ENCODE data around the gene EIF3D. TPM values are rescaled to one million over a fixed set of nuclear protein-coding genes. Genes with fewer than 3 reads are reported as not detected.

EIF3D gene
- total and polyA plus RNA-seq, 9 of the 15 experiments (the other 6 are each of a cell fraction or from before 2014, with no cell fraction given): 191 to 422 (median 279) TPM

GRCh38 chr22:36573815-36574363, 44.9 kb upstream of the EIF3D start:
- ATAC-seq (no peak), DNase-seq (ENCODE audit: extremely low read depth in 1 of 4, low spot score in 3 of 4) (no peak), FAIRE-seq (no peak)
- H2AFZ ChIP-seq (ENCODE audit: low read depth, low read length): no peak overlapping the region
- no TSS peak for BruUV-seq (replicated peaks)
- no peak overlapping the region for H3K4me2 ChIP-seq (ENCODE audit: insufficient read depth, low read length)
- no peaks in the 10 kb centered on the region for H3K9me1 ChIP-seq (ENCODE audit: control insufficient read depth, insufficient read depth, low read length)
- H3K4me1 ChIP-seq (replicated peaks in 1 of 2; ENCODE audit: control insufficient read depth in 2 of 2, insufficient read depth in 2 of 2, low read length in 2 of 2): peaks cover 0 to 4% of the 10 kb centered on the region in 2 experiments; a peak in 2 of 5 replicates
- H3K4me3 ChIP-seq: no peak overlapping the region
- intact Hi-C loops (cut with micrococcal nuclease): no loop called here
- H3K79me2 ChIP-seq (ENCODE audit: control insufficient read depth, insufficient read depth, low read length): no peaks in the 10 kb centered on the region
- peak; percentile 93 for TF ChIP-seq ZNF263 (CRISPR knock-in tag; IDR thresholded peaks at IDR 0.05; ENCODE audit: borderline replicate concordance)
- TF ChIP-seq XRCC3 (IDR thresholded peaks at IDR 0.05): no peak
- TF ChIP-seq TAF1 (IDR thresholded peaks at IDR 0.05; ENCODE audit: control insufficient read depth, extremely low read depth, insufficient read depth, low read length, severe bottlenecking): no peak
- no peak for TF ChIP-seq SMC3 (conservative IDR thresholded peaks at IDR 0.05; ENCODE audit: insufficient read depth, low read depth, low read length)
- CTCF ChIA-PET (ENCODE audit: low intra/inter-chr PET ratio): no interaction called here
- in situ Hi-C loops (cut with MboI): no loop called here
- WGBS (ENCODE audit: insufficient coverage, low coverage, missing lambda C conversion rate): 11% methylated on average over 9 of the region's 9 CpGs
- no peaks in the 10 kb centered on the region for H3K9me3 ChIP-seq (replicated peaks; ENCODE audit: control insufficient read depth, insufficient read depth, low read depth, low read length)
- H3K27ac ChIP-seq (ENCODE audit: extremely low read depth, low read depth, low read length): no peak overlapping the region
- H3K27me3 ChIP-seq (ENCODE audit: control insufficient read depth in 2 of 2, insufficient read depth in 2 of 2, low read length in 2 of 2): peaks cover 2 to 25% of the 10 kb centered on the region in 2 experiments; a peak in 3 of 5 replicates
- POLR2A ChIA-PET: no interaction called here
- H4K20me1 ChIP-seq (replicated peaks; ENCODE audit: control insufficient read depth, insufficient read depth, low read length): no peaks in the 10 kb centered on the region
- H3K9ac ChIP-seq (ENCODE audit: insufficient read depth in 1 of 2, low read depth in 2 of 2, low read length in 2 of 2): no peak overlapping the region; a peak in 1 of 4 replicates
- H3K36me3 ChIP-seq (ENCODE audit: control insufficient read depth, insufficient read depth, low read length): no peaks in the 10 kb centered on the region

- ATAC-seq (no peak), DNase-seq (ENCODE audit: extremely low read depth in 1 of 4, low spot score in 3 of 4) (no peak), FAIRE-seq (no peak)
- H3K9me1 ChIP-seq (ENCODE audit: control insufficient read depth, insufficient read depth, low read length): no peaks in the 10 kb centered on the region
- H3K4me2 ChIP-seq (ENCODE audit: insufficient read depth, low read length): no peak overlapping the region
- intact Hi-C loops (cut with micrococcal nuclease) (no loop called here), in situ Hi-C loops (cut with MboI) (no loop called here)
- H3K36me3 ChIP-seq (ENCODE audit: control insufficient read depth, insufficient read depth, low read length): no peaks in the 10 kb centered on the region
- POLR2A ChIA-PET: no interaction called here
- TF ChIP-seq FIP1L1 (IDR thresholded peaks at IDR 0.05; ENCODE audit: low read depth, low read length, poor library complexity, severe bottlenecking) (no peak), BRD9 (IDR thresholded peaks at IDR 0.05; ENCODE audit: low read depth, partially characterized antibody) (no peak), PHB (CRISPR knock-in tag; IDR thresholded peaks at IDR 0.05) (no peak), PHF21A (IDR thresholded peaks at IDR 0.05; ENCODE audit: borderline replicate concordance, low read depth) (no peak)
- 36% methylated on average over 2 of the region's 2 CpGs for WGBS (ENCODE audit: insufficient coverage, low coverage, missing lambda C conversion rate)
- H3K4me3 ChIP-seq: no peak overlapping the region
- CTCF ChIA-PET (ENCODE audit: low intra/inter-chr PET ratio): interaction anchor here (0.7 kb wide), 1 partner anchor 14 kb away, joined by 4 read pairs; no protein-coding TSS in a partner anchor
- BruUV-seq (replicated peaks): no TSS peak
- H3K27ac ChIP-seq (ENCODE audit: extremely low read depth, low read depth, low read length): no peak overlapping the region
- no peaks in the 10 kb centered on the region for H4K20me1 ChIP-seq (replicated peaks; ENCODE audit: control insufficient read depth, insufficient read depth, low read length)
- H3K27me3 ChIP-seq (ENCODE audit: control insufficient read depth in 2 of 2, insufficient read depth in 2 of 2, low read length in 2 of 2): peaks cover 0 to 11% of the 10 kb centered on the region in 2 experiments; a peak in 3 of 5 replicates
- no peak overlapping the region for H2AFZ ChIP-seq (ENCODE audit: low read depth, low read length)
- H3K4me1 ChIP-seq (replicated peaks in 1 of 2; ENCODE audit: control insufficient read depth in 2 of 2, insufficient read depth in 2 of 2, low read length in 2 of 2): peaks cover 0 to 4% of the 10 kb centered on the region in 2 experiments; a peak in 2 of 5 replicates
- H3K9me3 ChIP-seq (replicated peaks; ENCODE audit: control insufficient read depth, insufficient read depth, low read depth, low read length): no peaks in the 10 kb centered on the region
- no peak overlapping the region for H3K9ac ChIP-seq (ENCODE audit: insufficient read depth in 1 of 2, low read depth in 2 of 2, low read length in 2 of 2)
- no peaks in the 10 kb centered on the region for H3K79me2 ChIP-seq (ENCODE audit: control insufficient read depth, insufficient read depth, low read length)
These were observed 43.0 kb upstream of the EIF3D start for GRCh38 chr22:36571991-36572390.

Data from K562 (cell line).